GM19035 (cell line): ENCODE data around the gene ZNF267.
"Not testable (repeated sequence)": the region's sequence is repeated elsewhere in the genome, so short reads cannot be mapped to it uniquely, and the experiment has no call there.

Experiments
- ATAC-seq: cut with Tn5 transposase; IDR thresholded peaks from one replicate; pipeline ENCODE4 v1.9.1; 2021; ENCODE audit not compliant: unreplicated experiment

The ZNF267 gene

GRCh38 chr16:31873556-31874365, at the start of gene ZNF267:
Gene ZNF267 (plus strand): TSS chr16:31873807. CDS start chr16:31873967, 160 bp downstream.
- peak; percentile 56 for ATAC-seq

GRCh38 chr16:31833047-31833446, 40.6 kb upstream of the ZNF267 start:
- ATAC-seq = no peak

- not testable (repeated sequence) for ATAC-seq
Observed at GRCh38 chr16:31836396-31836795, 37.2 kb upstream of the ZNF267 start.

- ATAC-seq = no peak
Observed at GRCh38 chr16:31842864-31843263, 30.7 kb upstream of the ZNF267 start.

GRCh38 chr16:31848572-31848971, 25.0 kb upstream of the ZNF267 start:
- not testable (repeated sequence) for ATAC-seq

- no peak for ATAC-seq
Observed at GRCh38 chr16:31853291-31853690, 20.3 kb upstream of the ZNF267 start.

GRCh38 chr16:31860508-31860907, 13.1 kb upstream of the ZNF267 start:
- no peak for ATAC-seq

- ATAC-seq = no peak
Observed at GRCh38 chr16:31861455-31861854, 12.2 kb upstream of the ZNF267 start.

- ATAC-seq = no peak
Observed at GRCh38 chr16:31862761-31863160, 10.8 kb upstream of the ZNF267 start.

- no peak for ATAC-seq
Observed at GRCh38 chr16:31868164-31868563, 5.4 kb upstream of the ZNF267 start.

- peak; percentile 42 for ATAC-seq
Observed at GRCh38 chr16:31868691-31869167, 4.9 kb upstream of the ZNF267 start.

GRCh38 chr16:31869511-31870201, 4.0 kb upstream of the ZNF267 start:
- peak; percentile 34 for ATAC-seq

GRCh38 chr16:31870809-31871208, 2.8 kb upstream of the ZNF267 start:
- no peak for ATAC-seq

- no peak for ATAC-seq
Observed at GRCh38 chr16:31871510-31871909, 2.1 kb upstream of the ZNF267 start.

GRCh38 chr16:31872201-31872600, 1.4 kb upstream of the ZNF267 start:
- ATAC-seq = no peak

GRCh38 chr16:31874366-31875111, 932 bp downstream of the ZNF267 start:
- peak; percentile 44 for ATAC-seq

- no peak for ATAC-seq
Observed at GRCh38 chr16:31875112-31875803, 1.7 kb downstream of the ZNF267 start.

- no peak for ATAC-seq
Observed at GRCh38 chr16:31875928-31876547, 2.4 kb downstream of the ZNF267 start.

- ATAC-seq = peak; percentile 55
Observed at GRCh38 chr16:31876951-31877828, 3.6 kb downstream of the ZNF267 start.
